Uterus (tissue), 2 donors: ENCODE measurements around the gene NDEL1.

Experiments used
- POLR2A ChIP-seq, 2 donors: fragments of 450-650 bp; IDR thresholded peaks; one replicate each; pipeline ENCODE4 v1.6.1; 2016; ENCODE audit warnings: antibody characterized with exemption in 2 of 2, mild to moderate bottlenecking in 1 of 2, moderate library complexity in 1 of 2
- TF ChIP-seq, protein P1 (sequence below), 4 experiments: fragments of 200-600 bp in 2 of 4; fragments of 450-650 bp in 2 of 4; sonication (generic) in 2 of 4; IDR thresholded peaks; one replicate each; pipeline ENCODE4 v1.5.1; 2016 to 2019; ENCODE audit warnings: antibody characterized with exemption in 4 of 4, mild to moderate bottlenecking in 2 of 4, moderate library complexity in 1 of 4

GRCh38 chr17:8387914-8388651, 47.6 kb upstream of the NDEL1 start:
- TF ChIP-seq, protein P1, sequence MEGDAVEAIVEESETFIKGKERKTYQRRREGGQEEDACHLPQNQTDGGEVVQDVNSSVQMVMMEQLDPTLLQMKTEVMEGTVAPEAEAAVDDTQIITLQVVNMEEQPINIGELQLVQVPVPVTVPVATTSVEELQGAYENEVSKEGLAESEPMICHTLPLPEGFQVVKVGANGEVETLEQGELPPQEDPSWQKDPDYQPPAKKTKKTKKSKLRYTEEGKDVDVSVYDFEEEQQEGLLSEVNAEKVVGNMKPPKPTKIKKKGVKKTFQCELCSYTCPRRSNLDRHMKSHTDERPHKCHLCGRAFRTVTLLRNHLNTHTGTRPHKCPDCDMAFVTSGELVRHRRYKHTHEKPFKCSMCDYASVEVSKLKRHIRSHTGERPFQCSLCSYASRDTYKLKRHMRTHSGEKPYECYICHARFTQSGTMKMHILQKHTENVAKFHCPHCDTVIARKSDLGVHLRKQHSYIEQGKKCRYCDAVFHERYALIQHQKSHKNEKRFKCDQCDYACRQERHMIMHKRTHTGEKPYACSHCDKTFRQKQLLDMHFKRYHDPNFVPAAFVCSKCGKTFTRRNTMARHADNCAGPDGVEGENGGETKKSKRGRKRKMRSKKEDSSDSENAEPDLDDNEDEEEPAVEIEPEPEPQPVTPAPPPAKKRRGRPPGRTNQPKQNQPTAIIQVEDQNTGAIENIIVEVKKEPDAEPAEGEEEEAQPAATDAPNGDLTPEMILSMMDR (IDR thresholded peaks at IDR 0.05) = no peak
- TF ChIP-seq POLR2A (IDR thresholded peaks at IDR 0.05) = no peak
